CD4-positive, alpha-beta T cell treated with Interleukin-17A for 1 hour (primary cell): Measurements from ENCODE around the gene SYNDIG1.

Experiments
- DNase-seq: peaks from one replicate; pipeline ENCODE4 v3.0.0-alpha.2; 2020

The SYNDIG1 gene

GRCh38 chr20:24699321-24700165 is 230.1 kb downstream of the SYNDIG1 start:
- no peak for DNase-seq

- no peak for DNase-seq
Observed at GRCh38 chr20:24700166-24700860, 230.9 kb downstream of the SYNDIG1 start.

GRCh38 chr20:24701027-24701426 is 231.6 kb downstream of the SYNDIG1 start:
- no peak for DNase-seq

- DNase-seq: no peak
Observed at GRCh38 chr20:24701668-24702067, 232.2 kb downstream of the SYNDIG1 start.

GRCh38 chr20:24702501-24703283 is 233.3 kb downstream of the SYNDIG1 start:
- DNase-seq: no peak

- DNase-seq: no peak
Observed at GRCh38 chr20:24703284-24703610, 233.8 kb downstream of the SYNDIG1 start.

GRCh38 chr20:24704899-24705298 is 235.5 kb downstream of the SYNDIG1 start:
- DNase-seq: no peak

GRCh38 chr20:24705486-24705885 is 236.1 kb downstream of the SYNDIG1 start:
- no peak for DNase-seq

- DNase-seq: no peak
Observed at GRCh38 chr20:24708411-24709295, 239.2 kb downstream of the SYNDIG1 start.
